Gastrocnemius medialis (tissue), 4 donors: ENCODE data around the gene CCL7. TPM values are rescaled to one million over a fixed set of nuclear protein-coding genes. Genes with fewer than 3 reads are reported as not detected.
"Not testable (repeated sequence)": the region's sequence is repeated elsewhere in the genome, so short reads cannot be mapped to it uniquely, and the experiment has no call there.

Experiments
- ATAC-seq, 2 donors: fragments of 150-250 bp; one replicate each; pipeline ENCODE4 v1.9.1; 2016
- DNase-seq, 2 donors: peaks; one replicate each; pipeline ENCODE4 v3.0.0-alpha.2; 2019
- H3K27ac ChIP-seq, 4 donors: fragments of 200-600 bp; sonication (generic); 1 replicate in 1 of 4; 2 replicates in 3 of 4; pipeline ENCODE4 v1.5.1; 2016 to 2018; ENCODE audit warnings: mild to moderate bottlenecking in 2 of 4, moderate library complexity in 1 of 4
- H3K27me3 ChIP-seq, 3 donors: fragments of 200-600 bp; sonication (generic) in 2 of 3; 1 replicate in 1 of 3; 2 replicates in 2 of 3; pipeline versions ENCODE4 v1.5.1 to v1.6.0; 2016 to 2019; ENCODE audit warnings: mild to moderate bottlenecking in 1 of 3, moderate library complexity in 1 of 3
- H3K36me3 ChIP-seq, 2 donors: fragments of 200-600 bp; sonication (generic) in 1 of 2; one replicate each; pipeline ENCODE4 v1.5.1; 2017 to 2018
- H3K4me1 ChIP-seq, 2 donors: fragments of 200-600 bp; sonication (generic) in 1 of 2; one replicate each; pipeline ENCODE4 v1.5.1; 2016 to 2017; ENCODE audit warnings: mild to moderate bottlenecking in 2 of 2
- H3K4me3 ChIP-seq, 4 donors: fragments of 200-600 bp; sonication (generic) in 3 of 4; 1 replicate in 1 of 4; 2 replicates in 3 of 4; pipeline ENCODE4 v1.5.1; 2016 to 2019; ENCODE audit warnings: mild to moderate bottlenecking in 2 of 4
- H3K9me3 ChIP-seq, 3 donors: fragments of 200-600 bp; sonication (generic) in 2 of 3; 1 replicate in 1 of 3; 2 replicates in 2 of 3; pipeline ENCODE4 v1.5.1; 2016 to 2019
- CTCF ChIP-seq, 5 experiments: fragments of 450-650 bp in 3 of 5; fragments of 200-600 bp in 2 of 5; sonication (generic) in 2 of 5; IDR thresholded peaks in 4 of 5; conservative IDR thresholded peaks in 1 of 5; 1 replicate in 4 of 5; 2 replicates in 1 of 5; pipeline ENCODE4 v1.5.1; 2016 to 2019; ENCODE audit warnings: antibody characterized with exemption in 5 of 5, mild to moderate bottlenecking in 3 of 5, moderate library complexity in 3 of 5
- POLR2A ChIP-seq, 2 donors: fragments of 450-650 bp; IDR thresholded peaks; one replicate each; pipeline ENCODE4 v1.6.1; 2017; ENCODE audit warnings: antibody characterized with exemption in 2 of 2, mild to moderate bottlenecking in 2 of 2, moderate library complexity in 2 of 2
- in situ Hi-C, 4 donors: fragments of 200-750 bp; cut with MboI; loops; one replicate each; pipeline versions ENCODE4 v1.15.0 to v1.8.0; 2017; ENCODE audit warnings: low sequenced_read_pairs in 4 of 4
- intact Hi-C: fragments of 100-400 bp; cut with DNase I; formaldehyde crosslinking; loops from one replicate; pipeline ENCODE4 v1.15.1; 2023; ENCODE audit warnings: low total_unique reads
- total RNA-seq, 4 donors: library from RNA; depleted of rRNA; stranded (reverse); fragments of >200 nt; gene quantifications; one replicate each; pipeline versions ENCODE4 v1.1.0 to v1.2.3, GENCODE V29; 2016

Gene CCL7
- total RNA-seq, 4 donors from 2014 or later = not detected

- no peaks in the 10 kb centered on the region for H3K36me3 ChIP-seq
- in situ Hi-C loops = no loop called here
These were observed 45.0 kb upstream of the CCL7 start for GRCh38 chr17:34225046-34225445.

GRCh38 chr17:34226011-34226743, 43.8 kb upstream of the CCL7 start:
- DNase-seq (no peak), ATAC-seq (no peak)
- in situ Hi-C loops (no loop called here), intact Hi-C loops (no loop called here)
- H3K9me3 ChIP-seq = peaks cover 0 to 11% (median 0%) of the 10 kb centered on the region in 3 donors
- H3K36me3 ChIP-seq = no peaks in the 10 kb centered on the region
- no peaks in the 10 kb centered on the region for H3K4me1 ChIP-seq
- no peak overlapping the region for H3K4me3 ChIP-seq
- TF ChIP-seq CTCF (IDR thresholded peaks at IDR 0.05 in 4 of 5, conservative IDR thresholded peaks at IDR 0.05 in 1 of 5) = no peak
- TF ChIP-seq POLR2A (IDR thresholded peaks at IDR 0.05) = no peak
- no peak overlapping the region for H3K27ac ChIP-seq
- no peaks in the 10 kb centered on the region for H3K27me3 ChIP-seq

More at GRCh38 chr17:34225046-34225445, 45.0 kb upstream of the CCL7 start:
- peaks cover 0 to 7% (median 0%) of the 10 kb centered on the region in 3 donors for H3K9me3 ChIP-seq
- no peak for TF ChIP-seq POLR2A (IDR thresholded peaks at IDR 0.05)
- H3K27ac ChIP-seq = no peak overlapping the region
- ATAC-seq (no peak), DNase-seq (no peak)
- intact Hi-C loops = no loop called here
- no peaks in the 10 kb centered on the region for H3K27me3 ChIP-seq
- H3K4me1 ChIP-seq = no peaks in the 10 kb centered on the region
- no peak overlapping the region for H3K4me3 ChIP-seq

DNA sequence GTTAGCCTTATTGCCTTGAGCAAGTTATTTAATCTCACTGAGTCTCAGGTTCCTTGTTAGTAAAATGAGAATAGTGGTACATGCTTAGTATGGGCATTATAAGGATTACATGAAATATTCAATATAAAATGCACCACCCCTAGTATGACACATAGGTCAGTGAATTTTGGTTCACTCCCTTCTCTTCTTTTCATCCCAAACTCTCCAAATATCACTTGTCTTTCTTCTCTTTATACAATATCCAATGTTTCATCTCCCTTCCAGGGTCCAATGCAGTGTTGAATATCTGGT, 43.3 kb upstream of the CCL7 start:
- in situ Hi-C loops = no loop called here
- Histone ChIP-seq H3K4me1 (no peaks in the 10 kb centered on the region), H3K4me3 (no peak overlapping the region), H3K9me3 (peaks cover 0 to 11% (median 0%) of the 10 kb centered on the region in 3 donors), H3K36me3 (no peaks in the 10 kb centered on the region), H3K27ac (no peak overlapping the region), H3K27me3 (no peaks in the 10 kb centered on the region)
- DNase-seq = no peak
- intact Hi-C loops = no loop called here
- TF ChIP-seq CTCF (IDR thresholded peaks at IDR 0.05 in 4 of 5, conservative IDR thresholded peaks at IDR 0.05 in 1 of 5) (no peak), POLR2A (IDR thresholded peaks at IDR 0.05) (no peak)
- ATAC-seq = no peak

GRCh38 chr17:34227293-34227692, 42.7 kb upstream of the CCL7 start:
- intact Hi-C loops, H3K27me3 ChIP-seq, H3K36me3 ChIP-seq, H3K4me3 ChIP-seq, in situ Hi-C loops, H3K4me1 ChIP-seq, H3K27ac ChIP-seq, DNase-seq, ATAC-seq: not testable (repeated sequence)
- H3K9me3 ChIP-seq = peaks cover 0 to 11% (median 0%) of the 10 kb centered on the region in 3 donors

DNA sequence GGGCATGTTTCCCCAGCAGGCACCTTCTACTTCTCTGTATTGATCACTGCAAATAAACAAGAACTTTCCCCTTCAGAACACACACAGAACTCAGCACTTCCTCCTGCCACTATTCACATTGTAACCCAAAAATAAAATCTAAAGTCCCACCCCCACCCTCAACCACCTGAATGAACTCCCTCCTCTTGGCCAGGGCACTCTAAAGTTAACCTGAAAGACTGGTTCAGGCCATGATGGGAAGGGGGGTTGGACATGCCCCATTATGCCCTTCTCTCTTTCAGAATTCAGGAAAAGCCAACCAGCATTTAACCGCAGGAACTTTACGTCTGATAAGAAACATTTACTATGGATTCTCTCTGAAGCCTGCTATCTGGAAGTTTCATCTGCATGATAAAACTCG, 42.3 kb upstream of the CCL7 start:
- intact Hi-C loops = no loop called here
- H3K4me1 ChIP-seq = no peaks in the 10 kb centered on the region
- no peaks in the 10 kb centered on the region for H3K27me3 ChIP-seq
- no peak for TF ChIP-seq POLR2A (IDR thresholded peaks at IDR 0.05)
- no peak for TF ChIP-seq CTCF (IDR thresholded peaks at IDR 0.05 in 4 of 5, conservative IDR thresholded peaks at IDR 0.05 in 1 of 5)
- peaks cover 0 to 11% (median 0%) of the 10 kb centered on the region in 3 donors for H3K9me3 ChIP-seq
- no peak for ATAC-seq
- no peak overlapping the region for H3K27ac ChIP-seq
- H3K36me3 ChIP-seq = no peaks in the 10 kb centered on the region
- H3K4me3 ChIP-seq = no peak overlapping the region
- no peak for DNase-seq
- in situ Hi-C loops = no loop called here

GRCh38 chr17:34228781-34229180, 41.2 kb upstream of the CCL7 start:
- H3K27ac ChIP-seq = no peak overlapping the region
- peaks cover under 1 to 8% of the 10 kb centered on the region in 2 donors for H3K4me1 ChIP-seq
- peaks cover 0 to 11% (median 0%) of the 10 kb centered on the region in 3 donors for H3K9me3 ChIP-seq
- no peak for DNase-seq
- H3K36me3 ChIP-seq = no peaks in the 10 kb centered on the region
- no peak for ATAC-seq
- no peaks in the 10 kb centered on the region for H3K27me3 ChIP-seq
- intact Hi-C loops (no loop called here), in situ Hi-C loops (no loop called here)
- H3K4me3 ChIP-seq = no peak overlapping the region
- no peak for TF ChIP-seq POLR2A (IDR thresholded peaks at IDR 0.05)
- TF ChIP-seq CTCF (IDR thresholded peaks at IDR 0.05 in 4 of 5, conservative IDR thresholded peaks at IDR 0.05 in 1 of 5) = no peak
